HCT116 (cell line): Measurements from ENCODE around the gene PDE9A. TPM values are rescaled to one million over a fixed set of nuclear protein-coding genes. Genes with fewer than 3 reads are reported as not detected.

Source experiments
- ATAC-seq: fragments of 200-7000 bp; cut with Tn5 transposase; 2 replicates; pipeline ENCODE4 v1.9.1; 2020; ENCODE audit warnings: mild to moderate bottlenecking, moderate library complexity
- BruUV-seq: library from RNA; stranded (reverse); fragments of 400-500 nt; replicated peaks from 2 replicates; lab custom pipeline; 2021; lab: Mats Ljungman, UMichigan
- CTCF ChIA-PET: fragments of 300-600 bp; sonication (Branson Sonifier 250); formaldehyde crosslinking; loops from one replicate; lab custom pipeline; 2021; ENCODE audit warnings: antibody characterized with exemption; lab: Charles Lee
- POLR2A ChIA-PET: fragments of 300-600, 350-600 bp; sonication (Branson Sonifier 250); formaldehyde crosslinking; loops from one replicate; lab custom pipeline; 2021; ENCODE audit warnings: antibody characterized with exemption; lab: Charles Lee
- RAD21 ChIA-PET, 2 experiments: fragments of 300-600 bp; sonication (Branson Sonifier 250); formaldehyde crosslinking; loops; one replicate each; lab custom pipeline; 2023; ENCODE audit warnings: low total read pairs in 2 of 2; ENCODE audit not compliant: uncharacterized antibody in 2 of 2, unreplicated experiment in 2 of 2, low non-redundant PET in 1 of 2; lab: Charles Lee
- DNase-seq: peaks from one replicate; pipeline ENCODE4 v3.0.0-alpha.2; 2010; ENCODE audit warnings: low read depth, low spot score
- H2AFZ ChIP-seq: fragments of 200-600 bp; shearing (Covaris generic), sonication (generic); 2 replicates; pipeline ENCODE4 v1.6.1; 2017; ENCODE audit warnings: low read depth, mixed run types, mixed read lengths, antibody characterized with exemption, low read length; ENCODE audit not compliant: poor library complexity, severe bottlenecking
- H3K27ac ChIP-seq: 2 replicates; pipeline ENCODE4 v1.5.1; 2012; ENCODE audit warnings: low read depth, low read length
- H3K27me3 ChIP-seq: fragments of 200-600 bp; sonication (generic); 2 replicates; pipeline ENCODE4 v1.6.1; 2016; ENCODE audit warnings: mixed run types, low read length, mixed read lengths; ENCODE audit not compliant: insufficient read depth
- H3K36me3 ChIP-seq, 2 experiments: fragments of 200-500 bp in 1 of 2; fragments of 200-600 bp in 1 of 2; sonication (Bioruptor generic) in 1 of 2; sonication (generic) in 1 of 2; 2 replicates each; pipeline versions ENCODE4 v1.5.1 to v1.6.1; 2014 to 2016; ENCODE audit warnings: low read length in 2 of 2, inconsistent platforms in 1 of 2, mixed read lengths in 1 of 2, mixed run types in 1 of 2; ENCODE audit not compliant: insufficient read depth in 2 of 2, control insufficient read depth in 1 of 2
- H3K4me1 ChIP-seq, 2 experiments: fragments of 200-600 bp in 1 of 2; sonication (generic) in 1 of 2; 2 replicates each; pipeline versions ENCODE4 v1.5.1 to v1.6.1; 2012 to 2017; ENCODE audit warnings: low read length in 2 of 2, inconsistent platforms in 1 of 2, mild to moderate bottlenecking in 1 of 2, mixed read lengths in 1 of 2, mixed run types in 1 of 2, moderate library complexity in 1 of 2; ENCODE audit not compliant: insufficient read depth in 2 of 2, control insufficient read depth in 1 of 2
- H3K4me2 ChIP-seq: fragments of 200-600 bp; sonication (generic); 2 replicates; pipeline ENCODE4 v1.6.1; 2017; ENCODE audit warnings: mixed run types, low read length, mixed read lengths
- H3K4me3 ChIP-seq, 2 experiments: fragments of 200-600 bp in 1 of 2; sonication (generic) in 1 of 2; replicated peaks in 1 of 2; 2 replicates each; pipeline ENCODE4 v1.5.1; 2011 to 2016; ENCODE audit warnings: low read length in 2 of 2, control low read depth in 1 of 2, low read depth in 1 of 2, mild to moderate bottlenecking in 1 of 2, mixed read lengths in 1 of 2, mixed run types in 1 of 2
- H3K79me2 ChIP-seq: fragments of 200-600 bp; sonication (generic); 2 replicates; pipeline ENCODE4 v1.6.1; 2017; ENCODE audit warnings: mild to moderate bottlenecking, mixed run types, low read length, moderate library complexity, mixed read lengths; ENCODE audit not compliant: insufficient read depth
- H3K9ac ChIP-seq: fragments of 200-600 bp; sonication (generic); 2 replicates; pipeline ENCODE4 v1.6.1; 2016; ENCODE audit warnings: low read length, mixed read lengths
- H3K9me2 ChIP-seq: fragments of 200-600 bp; sonication (generic), shearing (Covaris generic); 2 replicates; pipeline ENCODE4 v1.6.1; 2017; ENCODE audit warnings: mixed run types, mild to moderate bottlenecking, moderate library complexity; ENCODE audit not compliant: insufficient read depth
- H3K9me3 ChIP-seq, 2 experiments: fragments of 200-500 bp in 1 of 2; fragments of 200-600 bp in 1 of 2; sonication (Bioruptor generic) in 1 of 2; sonication (generic) in 1 of 2; 2 replicates each; pipeline ENCODE4 v1.6.1; 2014 to 2017; ENCODE audit warnings: low read length in 2 of 2, mixed read lengths in 2 of 2, inconsistent platforms in 1 of 2, low read depth in 1 of 2, mild to moderate bottlenecking in 1 of 2, mixed run types in 1 of 2, moderate library complexity in 1 of 2; ENCODE audit not compliant: control insufficient read depth in 1 of 2, insufficient read depth in 1 of 2
- H4K20me1 ChIP-seq: fragments of 200-600 bp; sonication (generic), shearing (Covaris generic); 2 replicates; pipeline ENCODE4 v1.6.1; 2017; ENCODE audit warnings: mixed run types, mild to moderate bottlenecking, moderate library complexity; ENCODE audit not compliant: insufficient read depth
- CTCF ChIP-seq, 3 experiments: fragments of 200-600 bp in 1 of 3; sonication (generic) in 1 of 3; IDR thresholded peaks in 2 of 3; conservative IDR thresholded peaks in 1 of 3; 2 replicates each; pipeline ENCODE4 v1.5.1; 2012 to 2017; ENCODE audit warnings: low read depth in 2 of 3, low read length in 2 of 3, antibody characterized with exemption in 1 of 3, borderline replicate concordance in 1 of 3, control low read depth in 1 of 3, mild to moderate bottlenecking in 1 of 3, mixed read lengths in 1 of 3, mixed run types in 1 of 3, moderate library complexity in 1 of 3; ENCODE audit not compliant: insufficient read depth in 1 of 3
- ELF1 ChIP-seq: IDR thresholded peaks from 2 replicates; pipeline ENCODE4 v1.6.1; 2012; ENCODE audit warnings: low read depth, borderline replicate concordance
- EZH2phosphoT487 ChIP-seq: fragments of 200-600 bp; IDR thresholded peaks from 2 replicates; pipeline ENCODE4 v1.6.1; 2018; ENCODE audit warnings: antibody characterized with exemption, borderline replicate concordance
- JUND ChIP-seq: IDR thresholded peaks from 2 replicates; pipeline ENCODE4 v1.6.1; 2012
- POLR2A ChIP-seq: IDR thresholded peaks from 2 replicates; pipeline ENCODE4 v1.7.0; 2011; ENCODE audit warnings: borderline replicate concordance; ENCODE audit not compliant: insufficient read depth, insufficient read length; ENCODE audit errors: extremely low read depth
- SP1 ChIP-seq: IDR thresholded peaks from 2 replicates; pipeline ENCODE4 v1.6.1; 2012; ENCODE audit warnings: low read depth
- TCF7L2 ChIP-seq: IDR thresholded peaks from 2 replicates; pipeline ENCODE4 v1.7.0; 2011; ENCODE audit warnings: borderline replicate concordance, inconsistent platforms; ENCODE audit not compliant: insufficient read depth, insufficient read length; ENCODE audit errors: extremely low read depth
- YY1 ChIP-seq: IDR thresholded peaks from 2 replicates; pipeline ENCODE4 v1.6.1; 2011; ENCODE audit warnings: low read length, low read depth, moderate library complexity, mild to moderate bottlenecking; ENCODE audit not compliant: insufficient replicate concordance; ENCODE audit errors: extremely low read depth
- ZFX ChIP-seq: fragments of 450-650 bp; IDR thresholded peaks from 2 replicates; pipeline ENCODE4 v1.6.1; 2017
- ZNF274 ChIP-seq: fragments of 200-500 bp; sonication (Bioruptor generic); IDR thresholded peaks from 2 replicates; pipeline ENCODE4 v1.6.1; 2014; ENCODE audit warnings: mild to moderate bottlenecking, low read depth, low read length, inconsistent platforms
- intact Hi-C: fragments of 100-400 bp; cut with micrococcal nuclease; formaldehyde crosslinking; loops from 2 replicates; pipeline ENCODE4 v1.10.0; 2022
- total RNA-seq: library from RNA; stranded (reverse); gene quantifications from one replicate; pipeline ENCODE4 v1.2.1, GENCODE V29; 2021; ENCODE audit not compliant: unreplicated experiment

The PDE9A gene
- total RNA-seq, 1 experiment from 2014 or later, result 31.4 TPM

GRCh38 chr21:42735944-42736343, 82.5 kb downstream of the PDE9A start:
- no peaks in the 10 kb centered on the region for H4K20me1 ChIP-seq
- no peak overlapping the region for H3K4me3 ChIP-seq
- H3K27ac ChIP-seq, result no peak overlapping the region
- no peaks in the 10 kb centered on the region for H3K9me3 ChIP-seq
- BruUV-seq, result no TSS peak
- POLR2A ChIA-PET, result no interaction called here
- no peak for TF ChIP-seq TCF7L2
- TF ChIP-seq SP1, result no peak
- TF ChIP-seq ZFX, result no peak
- DNase-seq (no peak), ATAC-seq (no peak)
- H3K27me3 ChIP-seq, result no peaks in the 10 kb centered on the region
- H2AFZ ChIP-seq, result no peak overlapping the region
- H3K9ac ChIP-seq, result no peak overlapping the region
- RAD21 ChIA-PET, result no interaction called here
- intact Hi-C loops, result no loop called here
- H3K79me2 ChIP-seq, result no peaks in the 10 kb centered on the region
- peaks cover 0 to 4% of the 10 kb centered on the region in 2 experiments; a peak in 1 of 4 replicates for H3K36me3 ChIP-seq
- peaks cover 11 to 14% of the 10 kb centered on the region in 2 experiments; a peak in 3 of 4 replicates for H3K4me1 ChIP-seq
- CTCF ChIA-PET, result no interaction called here
- H3K9me2 ChIP-seq, result no peaks in the 10 kb centered on the region
- H3K4me2 ChIP-seq, result no peak overlapping the region

DNA sequence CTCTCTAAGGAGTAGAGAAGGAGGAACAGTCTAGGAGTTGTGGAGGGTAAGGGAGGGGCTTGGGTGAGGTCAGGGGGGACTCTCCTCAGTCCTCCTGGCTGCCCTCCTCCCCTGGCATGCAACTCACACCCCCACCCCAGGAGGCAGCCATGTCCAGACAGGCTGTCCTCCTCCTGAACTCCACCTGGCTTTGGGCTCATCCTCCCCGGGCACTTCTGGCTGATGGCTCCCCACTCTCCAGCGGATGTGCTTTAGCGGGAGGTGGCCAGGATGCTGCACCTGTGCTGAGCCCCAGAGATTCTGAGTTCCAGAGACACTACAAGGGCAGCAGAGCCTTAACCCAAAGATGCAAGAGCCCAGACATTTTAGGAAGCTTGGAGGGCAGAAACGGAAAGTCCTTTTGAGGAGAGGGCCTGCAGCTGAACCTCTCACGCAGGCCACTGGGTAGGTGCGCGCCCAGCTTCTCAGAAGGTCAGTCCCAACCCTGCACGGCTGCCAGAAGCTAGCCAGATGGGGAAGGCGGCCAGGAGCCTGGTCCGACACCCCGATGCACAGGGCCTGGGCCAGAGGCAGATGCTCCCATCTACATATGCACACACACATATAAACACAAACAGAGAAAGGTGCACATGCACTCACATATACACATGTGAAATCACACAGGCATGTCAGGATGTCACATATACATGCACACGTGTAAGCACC, 83.4 kb downstream of the PDE9A start:
- no peaks in the 10 kb centered on the region for H4K20me1 ChIP-seq
- ChIA-PET POLR2A (no interaction called here), CTCF (no interaction called here)

More for the DNA sequence above, 83.4 kb downstream of the PDE9A start:
- Histone ChIP-seq H2AFZ (no peak overlapping the region), H3K36me3 (peaks cover 0 to 4% of the 10 kb centered on the region in 2 experiments; a peak in 1 of 4 replicates), H3K79me2 (no peaks in the 10 kb centered on the region), H3K27me3 (no peaks in the 10 kb centered on the region), H3K9ac (no peak overlapping the region), H3K27ac (no peak overlapping the region), H3K4me3 (no peak overlapping the region), H3K9me2 (no peaks in the 10 kb centered on the region), H3K4me1 (peaks cover 3 to 5% of the 10 kb centered on the region in 2 experiments; a peak in 2 of 4 replicates), H3K9me3 (no peaks in the 10 kb centered on the region), H3K4me2 (no peak overlapping the region)
- ATAC-seq (no peak), DNase-seq (no peak)
- RAD21 ChIA-PET, result no interaction called here
- TF ChIP-seq POLR2A, result no peak
- no peak for TF ChIP-seq CTCF (IDR thresholded peaks at IDR 0.05 in 2 of 3, conservative IDR thresholded peaks at IDR 0.05 in 1 of 3; ENCODE audit: borderline replicate concordance in 1 of 3, insufficient read depth in 1 of 3, low read depth in 2 of 3, low read length in 2 of 3)
- no peak for TF ChIP-seq ZFX
- TF ChIP-seq ZNF274, result no peak
- TF ChIP-seq EZH2phosphoT487, result no peak
- TF ChIP-seq YY1, result no peak
- no peak for TF ChIP-seq ELF1
- no peak for TF ChIP-seq JUND
- intact Hi-C loops, result no loop called here
- BruUV-seq, result no TSS peak
